GM12865 (cell line): Measurements from ENCODE around the gene ARNT2.

ENCODE experiments used
- DNase-seq: peaks from one replicate; pipeline ENCODE4 v3.0.0; 2010; ENCODE audit warnings: low read depth
- H3K4me3 ChIP-seq: 2 replicates; pipeline ENCODE4 v1.5.1; 2011; ENCODE audit warnings: mild to moderate bottlenecking, low read depth, low read length, control low read depth
- CTCF ChIP-seq: IDR thresholded peaks from 2 replicates; pipeline ENCODE4 v1.5.1; 2011; ENCODE audit warnings: low read length, control low read depth, low read depth, inconsistent platforms; ENCODE audit not compliant: insufficient read depth; ENCODE audit errors: missing control alignments

The ARNT2 gene

GRCh38 chr15:80599359-80599758, 195.2 kb downstream of the ARNT2 start:
- no peak for TF ChIP-seq CTCF
- DNase-seq: no peak

GRCh38 chr15:80600626-80601025, 196.4 kb downstream of the ARNT2 start:
- H3K4me3 ChIP-seq: no peak overlapping the region
- no peak for DNase-seq
- TF ChIP-seq CTCF: no peak

More at GRCh38 chr15:80599359-80599758, 195.2 kb downstream of the ARNT2 start:
- no peak overlapping the region for H3K4me3 ChIP-seq

GRCh38 chr15:80601256-80601655, 197.1 kb downstream of the ARNT2 start:
- no peak for DNase-seq
- no peak for TF ChIP-seq CTCF
- no peak overlapping the region for H3K4me3 ChIP-seq

- DNase-seq: no peak
- no peak for TF ChIP-seq CTCF
- H3K4me3 ChIP-seq: no peak overlapping the region
Observed at GRCh38 chr15:80604583-80605575, 200.7 kb downstream of the ARNT2 start.

GRCh38 chr15:80605591-80606150, 201.5 kb downstream of the ARNT2 start:
- H3K4me3 ChIP-seq: no peak overlapping the region
- DNase-seq: no peak
- TF ChIP-seq CTCF: no peak

GRCh38 chr15:80606511-80607071, 202.4 kb downstream of the ARNT2 start:
- H3K4me3 ChIP-seq: no peak overlapping the region
- no peak for DNase-seq
- TF ChIP-seq CTCF: no peak
